Trophoblast cell (in vitro differentiated cells and primary cell): Measurements from ENCODE around the gene CC2D2B.
A peak's percentile ranks its signal among the peaks of the same experiment; 100 is the strongest.

ENCODE experiments used
- DNase-seq, 2 donors: peaks; one replicate each; pipeline ENCODE4 v3.0.0-alpha.2; 2016
- H2AFZ ChIP-seq: 2 replicates; pipeline ENCODE4 v1.6.1; 2013; ENCODE audit warnings: low read length, moderate library complexity, mild to moderate bottlenecking; ENCODE audit not compliant: insufficient read depth, poor library complexity
- H2AK5ac ChIP-seq: 2 replicates; pipeline ENCODE4 v1.6.1; 2013; ENCODE audit warnings: mild to moderate bottlenecking, low read length
- H2BK120ac ChIP-seq: 2 replicates; pipeline ENCODE4 v1.6.1; 2013; ENCODE audit warnings: low read length, mild to moderate bottlenecking, moderate library complexity; ENCODE audit not compliant: insufficient read depth, poor library complexity
- H2BK12ac ChIP-seq: 2 replicates; pipeline ENCODE4 v1.6.1; 2013; ENCODE audit warnings: mild to moderate bottlenecking, low read length, moderate library complexity
- H2BK5ac ChIP-seq: 2 replicates; pipeline ENCODE4 v1.6.1; 2013; ENCODE audit warnings: low read length, low read depth, moderate library complexity, mild to moderate bottlenecking; ENCODE audit not compliant: poor library complexity
- H3K14ac ChIP-seq: 2 replicates; pipeline ENCODE4 v1.6.1; 2013; ENCODE audit warnings: mild to moderate bottlenecking, low read length
- H3K18ac ChIP-seq: 2 replicates; pipeline ENCODE4 v1.6.1; 2013; ENCODE audit warnings: mild to moderate bottlenecking, low read length
- H3K23ac ChIP-seq: 2 replicates; pipeline ENCODE4 v1.6.1; 2013; ENCODE audit warnings: low read length
- H3K27ac ChIP-seq: 2 replicates; pipeline ENCODE4 v1.5.1; 2013; ENCODE audit warnings: low read depth, mild to moderate bottlenecking, inconsistent platforms, low read length, moderate library complexity
- H3K27me3 ChIP-seq: 2 replicates; pipeline ENCODE4 v1.6.1; 2013; ENCODE audit warnings: inconsistent platforms, mild to moderate bottlenecking, low read length, moderate library complexity; ENCODE audit not compliant: insufficient read depth
- H3K36me3 ChIP-seq, 2 experiments: 1 replicate in 1 of 2; 2 replicates in 1 of 2; pipeline ENCODE4 v1.6.1; 2013; ENCODE audit warnings: low read length in 2 of 2, mild to moderate bottlenecking in 2 of 2, moderate library complexity in 1 of 2; ENCODE audit not compliant: insufficient read depth in 2 of 2, control insufficient read depth in 1 of 2
- H3K4ac ChIP-seq: 2 replicates; pipeline ENCODE4 v1.6.1; 2013; ENCODE audit warnings: low read depth, mild to moderate bottlenecking, low read length, moderate library complexity
- H3K4me1 ChIP-seq, 2 experiments: 1 replicate in 1 of 2; 2 replicates in 1 of 2; pipeline ENCODE4 v1.6.1; 2013; ENCODE audit warnings: low read length in 2 of 2, mild to moderate bottlenecking in 2 of 2, moderate library complexity in 1 of 2; ENCODE audit not compliant: insufficient read depth in 2 of 2, control insufficient read depth in 1 of 2
- H3K4me2 ChIP-seq: 2 replicates; pipeline ENCODE4 v1.6.1; 2013; ENCODE audit warnings: inconsistent platforms, mild to moderate bottlenecking, low read length, moderate library complexity
- H3K4me3 ChIP-seq: 2 replicates; pipeline ENCODE4 v1.5.1; 2013; ENCODE audit warnings: mild to moderate bottlenecking, low read depth, low read length, inconsistent platforms
- H3K79me1 ChIP-seq: one replicate; pipeline ENCODE4 v1.6.1; 2013; ENCODE audit warnings: low read length
- H3K79me2 ChIP-seq: 2 replicates; pipeline ENCODE4 v1.6.1; 2013; ENCODE audit warnings: low read length, mild to moderate bottlenecking; ENCODE audit not compliant: control insufficient read depth, insufficient read depth, poor library complexity
- H3K9ac ChIP-seq: 2 replicates; pipeline ENCODE4 v1.6.1; 2013; ENCODE audit warnings: mild to moderate bottlenecking, low read length
- H3K9me3 ChIP-seq: 2 replicates; pipeline ENCODE4 v1.6.1; 2013; ENCODE audit warnings: low read depth, mild to moderate bottlenecking, control low read depth, inconsistent platforms, low read length; ENCODE audit not compliant: insufficient read depth
- H4K12ac ChIP-seq: 2 replicates; pipeline ENCODE4 v1.6.1; 2013; ENCODE audit warnings: low read depth, mild to moderate bottlenecking, low read length, moderate library complexity
- H4K8ac ChIP-seq: 2 replicates; pipeline ENCODE4 v1.6.1; 2013; ENCODE audit warnings: low read depth, mild to moderate bottlenecking, low read length, moderate library complexity
- H4K91ac ChIP-seq: one replicate; pipeline ENCODE4 v1.6.1; 2013; ENCODE audit warnings: low read depth, mild to moderate bottlenecking, low read length, moderate library complexity
- WGBS: extraction: QIAGEN DNeasy Blood & Tissue Kit; methylation state at CpG from one replicate; pipeline ENCODE4 v1.1.7; 2013; ENCODE audit warnings: missing lambda C conversion rate; ENCODE audit not compliant: insufficient read length, insufficient coverage; ENCODE audit errors: extremely low coverage; 5-methylcytosine and 5-hydroxymethylcytosine counted together

The CC2D2B gene

GRCh38 chr10:96053985-96054384 is 146.2 kb downstream of the CC2D2B start:
- Histone ChIP-seq H3K14ac (no peak overlapping the region), H2AFZ (no peak overlapping the region), H2BK5ac (no peak overlapping the region), H3K4me2 (no peak overlapping the region), H3K4ac (no peak overlapping the region), H2BK12ac (no peak overlapping the region), H4K8ac (no peak overlapping the region), H3K23ac (no peak overlapping the region), H3K9me3 (no peaks in the 10 kb centered on the region), H3K27me3 (no peaks in the 10 kb centered on the region), H3K9ac (no peak overlapping the region), H3K18ac (no peak overlapping the region), H2BK120ac (no peak overlapping the region), H2AK5ac (no peak overlapping the region), H3K79me2 (no peaks in the 10 kb centered on the region), H4K91ac (no peak overlapping the region), H3K4me3 (no peak overlapping the region), H3K79me1 (no peaks in the 10 kb centered on the region), H4K12ac (no peak overlapping the region), H3K27ac (no peak overlapping the region), H3K36me3 (peaks cover 6 to 18% of the 10 kb centered on the region in 2 experiments), H3K4me1 (no peaks in the 10 kb centered on the region)
- no peak for DNase-seq
- no CpG with 5 or more reads among the region's 2 CpGs for WGBS

GRCh38 chr10:96056787-96057186 is 149.0 kb downstream of the CC2D2B start:
- no CpG with 5 or more reads among the region's 7 CpGs for WGBS
- no peak overlapping the region for H3K4ac ChIP-seq

GRCh38 chr10:96061232-96061631 is 153.5 kb downstream of the CC2D2B start:
- Histone ChIP-seq H2BK12ac (no peak overlapping the region), H3K36me3 (peaks cover 6 to 26% of the 10 kb centered on the region in 2 experiments), H3K4me1 (no peaks in the 10 kb centered on the region), H3K4ac (no peak overlapping the region), H4K12ac (no peak overlapping the region), H3K27me3 (no peaks in the 10 kb centered on the region), H2BK5ac (no peak overlapping the region), H3K9me3 (no peaks in the 10 kb centered on the region), H3K18ac (no peak overlapping the region), H3K4me2 (no peak overlapping the region), H3K9ac (no peak overlapping the region), H4K8ac (no peak overlapping the region), H2AK5ac (no peak overlapping the region), H3K14ac (no peak overlapping the region), H3K79me2 (no peaks in the 10 kb centered on the region), H2BK120ac (no peak overlapping the region), H3K4me3 (no peak overlapping the region), H3K27ac (no peak overlapping the region), H3K23ac (no peak overlapping the region), H2AFZ (no peak overlapping the region), H3K79me1 (no peaks in the 10 kb centered on the region), H4K91ac (no peak overlapping the region)
- DNase-seq = no peak
- WGBS = no CpG with 5 or more reads among the region's 3 CpGs

More at GRCh38 chr10:96056787-96057186, 149.0 kb downstream of the CC2D2B start:
- no peaks in the 10 kb centered on the region for H3K9me3 ChIP-seq
- no peak overlapping the region for H3K23ac ChIP-seq
- H3K18ac ChIP-seq = no peak overlapping the region
- H2AFZ ChIP-seq = no peak overlapping the region
- peaks cover 4 to 22% of the 10 kb centered on the region in 2 experiments for H3K36me3 ChIP-seq
- no peak overlapping the region for H3K4me3 ChIP-seq
- H3K27me3 ChIP-seq = no peaks in the 10 kb centered on the region
- H3K27ac ChIP-seq = no peak overlapping the region
- no peak overlapping the region for H4K12ac ChIP-seq
- H3K79me2 ChIP-seq = no peaks in the 10 kb centered on the region
- no peak overlapping the region for H4K91ac ChIP-seq
- H3K79me1 ChIP-seq = no peaks in the 10 kb centered on the region
- H2BK12ac ChIP-seq = no peak overlapping the region
- H3K14ac ChIP-seq = no peak overlapping the region
- H2BK5ac ChIP-seq = no peak overlapping the region
- DNase-seq = no peak
- H4K8ac ChIP-seq = no peak overlapping the region
- no peak overlapping the region for H2AK5ac ChIP-seq
- no peak overlapping the region for H3K4me2 ChIP-seq
- no peak overlapping the region for H3K9ac ChIP-seq
- no peak overlapping the region for H2BK120ac ChIP-seq
- H3K4me1 ChIP-seq = no peaks in the 10 kb centered on the region

GRCh38 chr10:96072674-96073073 is 164.9 kb downstream of the CC2D2B start:
- Histone ChIP-seq H2AFZ (no peak overlapping the region), H2BK120ac (no peak overlapping the region), H4K8ac (no peak overlapping the region), H3K4me1 (peaks cover 0 to 2% of the 10 kb centered on the region in 2 experiments), H3K27me3 (no peaks in the 10 kb centered on the region), H4K91ac (no peak overlapping the region), H3K4me2 (no peak overlapping the region), H3K4me3 (no peak overlapping the region), H2BK12ac (no peak overlapping the region), H3K79me2 (no peaks in the 10 kb centered on the region), H3K9ac (no peak overlapping the region), H3K79me1 (no peaks in the 10 kb centered on the region), H3K9me3 (no peaks in the 10 kb centered on the region), H4K12ac (no peak overlapping the region), H3K36me3 (no peaks in the 10 kb centered on the region), H3K18ac (no peak overlapping the region), H3K27ac (no peak overlapping the region), H2AK5ac (no peak overlapping the region), H3K23ac (no peak overlapping the region), H2BK5ac (no peak overlapping the region), H3K4ac (no peak overlapping the region), H3K14ac (no peak overlapping the region)
- peak; percentile 48 to 79 for DNase-seq
- no CpG with 5 or more reads among the region's 2 CpGs for WGBS
